ENCODE results near the gene RERE. TPM values are rescaled to one million over a fixed set of nuclear protein-coding genes. Genes with fewer than 3 reads are reported as not detected.

Gene RERE
- total and polyA plus RNA-seq, 2 donors (not counting 3 experiments of a cell fraction or from before 2014, with no cell fraction given), result 14.1 to 113 TPM

GRCh38 chr1:8589571-8589970, 227.9 kb downstream of the RERE start:
- dilution Hi-C loops (cut with MboI; ENCODE audit: extremely low pct_ligation_motif_present, low sequenced_read_pairs), result no loop called here
- intact Hi-C loops (cut with micrococcal nuclease), result no loop called here
- Histone ChIP-seq H3K36me3 (ENCODE audit: control insufficient read depth in 2 of 2, extremely low read depth in 1 of 2, insufficient read depth in 2 of 2, low read length in 2 of 2) (no peaks in the 10 kb centered on the region), H3K9me1 (replicated peaks; ENCODE audit: control insufficient read depth, extremely low read depth, insufficient read depth, low read length) (no peaks in the 10 kb centered on the region), H3K79me2 (ENCODE audit: control insufficient read depth, insufficient read depth, low read length) (peaks cover 21% of the 10 kb centered on the region), H3K4me3 (replicated peaks in 1 of 3; ENCODE audit: insufficient read depth in 1 of 3, low read depth in 1 of 3, low read length in 3 of 3) (no peak overlapping the region), H2AFZ (ENCODE audit: low read depth, low read length) (no peak overlapping the region), H3K4me1 (ENCODE audit: control insufficient read depth, extremely low read depth, insufficient read depth, low read length) (no peaks in the 10 kb centered on the region), H3K27me3 (ENCODE audit: control insufficient read depth in 2 of 2, insufficient read depth in 2 of 2, low read length in 2 of 2) (no peaks in the 10 kb centered on the region), H3K9ac (replicated peaks; ENCODE audit: extremely low read depth, insufficient read depth, low read length) (no peak overlapping the region), H4K20me1 (replicated peaks; ENCODE audit: control insufficient read depth, extremely low read depth, insufficient read depth, low read length) (peaks cover 3% of the 10 kb centered on the region), H3K27ac (ENCODE audit: insufficient read depth, low read depth, low read length) (no peak overlapping the region), H3K9me3 (replicated peaks; ENCODE audit: control insufficient read depth, insufficient read depth, low read length) (no peaks in the 10 kb centered on the region), H3K4me2 (ENCODE audit: insufficient read depth, low read length) (no peak overlapping the region)
- BruUV-seq (replicated peaks), result no TSS peak
- DNase-seq (ENCODE audit: low read depth, low spot score), result no peak
- CTCF ChIA-PET, result interaction anchor here (1.5 kb wide), 1 partner anchor 180 kb away, joined by 3 read pairs; no protein-coding TSS in a partner anchor
- POLR2A ChIA-PET, result no interaction called here
- FAIRE-seq, result no peak
- TF ChIP-seq, protein P1, sequence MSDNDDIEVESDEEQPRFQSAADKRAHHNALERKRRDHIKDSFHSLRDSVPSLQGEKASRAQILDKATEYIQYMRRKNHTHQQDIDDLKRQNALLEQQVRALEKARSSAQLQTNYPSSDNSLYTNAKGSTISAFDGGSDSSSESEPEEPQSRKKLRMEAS (IDR thresholded peaks at IDR 0.05; ENCODE audit: insufficient read depth, insufficient read length), result no peak
- TF ChIP-seq GATA2 (IDR thresholded peaks at IDR 0.05; ENCODE audit: insufficient read depth, insufficient read length, low read depth, low read length), result no peak

DNA sequence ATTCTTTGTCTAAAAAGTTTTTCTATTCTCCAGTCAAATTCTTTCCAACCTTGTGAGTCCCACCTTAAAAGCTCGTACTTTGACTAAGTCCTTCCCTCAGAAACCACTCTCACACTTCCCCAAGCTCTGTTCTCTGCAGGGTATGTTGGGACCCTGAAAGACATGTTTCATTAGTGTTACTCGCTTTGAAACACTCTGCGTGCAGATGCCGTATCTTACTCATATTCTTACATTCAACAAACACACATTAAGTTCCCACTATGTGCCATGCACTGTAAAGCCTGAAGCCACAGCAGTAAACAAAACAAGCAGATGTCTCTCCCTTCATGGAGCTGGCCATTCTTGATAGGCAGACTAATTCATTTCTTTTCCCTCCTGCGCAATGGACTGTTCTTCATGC, 229.7 kb downstream of the RERE start:
- no TSS peak for BruUV-seq (replicated peaks)
- no peaks in the 10 kb centered on the region for H3K9me1 ChIP-seq (replicated peaks; ENCODE audit: control insufficient read depth, extremely low read depth, insufficient read depth, low read length)
- ChIA-PET POLR2A (no interaction called here), CTCF (interaction anchor here (1.1 to 2.7 kb wide), 10 partner anchors 8 to 261 kb away, joined by 3 to 12 read pairs (median 4); no protein-coding TSS in a partner anchor)
- no peak overlapping the region for H3K9ac ChIP-seq (replicated peaks; ENCODE audit: extremely low read depth, insufficient read depth, low read length)
- TF ChIP-seq, protein P1 (IDR thresholded peaks at IDR 0.05; ENCODE audit: insufficient read depth, insufficient read length), result no peak
- no peak for TF ChIP-seq POLR2AphosphoS5 (IDR thresholded peaks at IDR 0.05; ENCODE audit: insufficient read depth, low read depth, low read length)
- TF ChIP-seq JUN (IDR thresholded peaks at IDR 0.05; ENCODE audit: borderline replicate concordance, insufficient read depth, insufficient read length, low read depth), result no peak
- no peak for TF ChIP-seq GATA2 (IDR thresholded peaks at IDR 0.05; ENCODE audit: insufficient read depth, insufficient read length, low read depth, low read length)
- no peak for TF ChIP-seq EZH2 (IDR thresholded peaks at IDR 0.05; ENCODE audit: borderline replicate concordance, low read depth, low read length, severe bottlenecking)
- TF ChIP-seq MYC (IDR thresholded peaks at IDR 0.05; ENCODE audit: low read depth, low read length), result no peak
- no peak for TF ChIP-seq CTCF (IDR thresholded peaks at IDR 0.05; ENCODE audit: extremely low read depth in 1 of 2, insufficient read depth in 1 of 2, low read depth in 1 of 2, low read length in 2 of 2)
- TF ChIP-seq POLR2A (IDR thresholded peaks at IDR 0.05; ENCODE audit: low read depth, low read length), result no peak
- TF ChIP-seq FOS (IDR thresholded peaks at IDR 0.05; ENCODE audit: borderline replicate concordance, insufficient read depth, low read length), result no peak
- H3K36me3 ChIP-seq (ENCODE audit: control insufficient read depth in 2 of 2, extremely low read depth in 1 of 2, insufficient read depth in 2 of 2, low read length in 2 of 2), result no peaks in the 10 kb centered on the region
- FAIRE-seq (no peak), DNase-seq (ENCODE audit: low read depth, low spot score) (no peak)
- no peak overlapping the region for H3K4me3 ChIP-seq (replicated peaks in 1 of 3; ENCODE audit: insufficient read depth in 1 of 3, low read depth in 1 of 3, low read length in 3 of 3)
- intact Hi-C loops (cut with micrococcal nuclease), result no loop called here
- H3K4me2 ChIP-seq (ENCODE audit: insufficient read depth, low read length), result no peak overlapping the region
- H3K9me3 ChIP-seq (replicated peaks; ENCODE audit: control insufficient read depth, insufficient read depth, low read length), result no peaks in the 10 kb centered on the region
- H4K20me1 ChIP-seq (replicated peaks; ENCODE audit: control insufficient read depth, extremely low read depth, insufficient read depth, low read length), result peaks cover 3% of the 10 kb centered on the region
- no peak overlapping the region for H2AFZ ChIP-seq (ENCODE audit: low read depth, low read length)
- H3K79me2 ChIP-seq (ENCODE audit: control insufficient read depth, insufficient read depth, low read length), result peaks cover 20% of the 10 kb centered on the region
- dilution Hi-C loops (cut with MboI; ENCODE audit: extremely low pct_ligation_motif_present, low sequenced_read_pairs), result no loop called here
- no peaks in the 10 kb centered on the region for H3K27me3 ChIP-seq (ENCODE audit: control insufficient read depth in 2 of 2, insufficient read depth in 2 of 2, low read length in 2 of 2)
- no peaks in the 10 kb centered on the region for H3K4me1 ChIP-seq (ENCODE audit: control insufficient read depth, extremely low read depth, insufficient read depth, low read length)
- H3K27ac ChIP-seq (ENCODE audit: insufficient read depth, low read depth, low read length), result no peak overlapping the region
